Measurements from ENCODE around the gene SPAG16.
A peak's percentile ranks its signal among the peaks of the same experiment; 100 is the strongest.
"Not testable (repeated sequence)": the region's sequence is repeated elsewhere in the genome, so short reads cannot be mapped to it uniquely, and the experiment has no call there.

SPAG16 gene

GRCh38 chr2:214057986-214058385 is 773.7 kb downstream of the SPAG16 start:
- Histone ChIP-seq H2AK5ac (ENCODE audit: low read length) (no peak overlapping the region), H2BK15ac (replicated peaks; ENCODE audit: low read depth) (no peak overlapping the region), H4K8ac (ENCODE audit: low read depth, low read length) (no peak overlapping the region), H3K79me2 (ENCODE audit: control insufficient read depth, insufficient read depth, low read length) (no peaks in the 10 kb centered on the region), H4K5ac (ENCODE audit: low read length) (no peak overlapping the region), H2BK120ac (ENCODE audit: low read depth, low read length) (no peak overlapping the region), H2BK5ac (ENCODE audit: low read length) (no peak overlapping the region), H3K36me3 (ENCODE audit: control insufficient read depth, insufficient read depth, low read length) (no peaks in the 10 kb centered on the region), H3K4me1 (ENCODE audit: control insufficient read depth, low read depth, low read length) (no peaks in the 10 kb centered on the region), H3K4ac (ENCODE audit: low read depth, low read length) (no peak overlapping the region), H3K4me2 (ENCODE audit: low read length) (no peak overlapping the region), H3K27me3 (ENCODE audit: insufficient read depth, low read length, poor library complexity) (no peaks in the 10 kb centered on the region), H3K27ac (ENCODE audit: low read depth, low read length) (no peak overlapping the region), H3K9ac (ENCODE audit: low read length) (no peak overlapping the region), H3K56ac (ENCODE audit: low read length) (no peak overlapping the region), H3K23ac (ENCODE audit: low read length) (no peak overlapping the region), H3K79me1 (ENCODE audit: low read length) (no peaks in the 10 kb centered on the region), H3K18ac (ENCODE audit: low read length) (no peak overlapping the region), H3K4me3 (ENCODE audit: low read length) (no peak overlapping the region)
- WGBS (ENCODE audit: extremely low coverage, insufficient coverage, low lambda C conversion rate), result no CpG with 5 or more reads among the region's 2 CpGs
- DNase-seq, result no peak

- not testable (repeated sequence) for H2BK120ac ChIP-seq (ENCODE audit: low read depth, low read length); H3K4me2 ChIP-seq (ENCODE audit: low read length); H4K8ac ChIP-seq (ENCODE audit: low read depth, low read length); H3K4me1 ChIP-seq (ENCODE audit: control insufficient read depth, low read depth, low read length); H4K5ac ChIP-seq (ENCODE audit: low read length); H3K9ac ChIP-seq (ENCODE audit: low read length); H3K18ac ChIP-seq (ENCODE audit: low read length); H3K27me3 ChIP-seq (ENCODE audit: insufficient read depth, low read length, poor library complexity); DNase-seq; H3K4me3 ChIP-seq (ENCODE audit: low read length); H3K4ac ChIP-seq (ENCODE audit: low read depth, low read length); H3K36me3 ChIP-seq (ENCODE audit: control insufficient read depth, insufficient read depth, low read length); H2BK5ac ChIP-seq (ENCODE audit: low read length); H3K79me2 ChIP-seq (ENCODE audit: control insufficient read depth, insufficient read depth, low read length); H2AK5ac ChIP-seq (ENCODE audit: low read length); H3K79me1 ChIP-seq (ENCODE audit: low read length); H3K23ac ChIP-seq (ENCODE audit: low read length); H3K27ac ChIP-seq (ENCODE audit: low read depth, low read length); H2BK15ac ChIP-seq (replicated peaks; ENCODE audit: low read depth); H3K56ac ChIP-seq (ENCODE audit: low read length)
- WGBS (ENCODE audit: extremely low coverage, insufficient coverage, low lambda C conversion rate), result no CpG with 5 or more reads among the region's 5 CpGs
Observed at GRCh38 chr2:214062279-214062678, 778.0 kb downstream of the SPAG16 start.

DNA sequence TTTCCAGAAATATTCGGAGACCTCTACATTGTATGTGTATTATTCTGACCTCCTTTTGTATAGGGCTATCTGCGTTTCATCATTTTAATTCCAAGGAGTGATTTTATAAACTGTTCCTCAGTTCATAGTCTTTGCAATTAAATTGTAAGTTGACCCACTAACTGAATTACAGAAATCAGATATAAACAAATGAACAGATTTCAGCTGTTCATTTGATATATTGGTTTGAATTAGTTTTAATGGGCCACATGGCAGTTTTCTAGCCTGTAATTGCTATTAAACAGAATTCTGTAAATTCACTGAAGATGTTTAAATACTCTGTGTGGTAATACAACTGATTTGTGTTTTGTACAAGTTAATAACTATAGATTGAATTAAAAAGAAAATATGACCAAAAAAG is 780.2 kb downstream of the SPAG16 start:
- Histone ChIP-seq H3K79me1 (ENCODE audit: low read length) (no peaks in the 10 kb centered on the region), H2BK15ac (replicated peaks; ENCODE audit: low read depth) (no peak overlapping the region), H2AK5ac (ENCODE audit: low read length) (no peak overlapping the region), H3K9ac (ENCODE audit: low read length) (no peak overlapping the region), H3K36me3 (ENCODE audit: control insufficient read depth, insufficient read depth, low read length) (no peaks in the 10 kb centered on the region), H3K18ac (ENCODE audit: low read length) (no peak overlapping the region), H2BK120ac (ENCODE audit: low read depth, low read length) (no peak overlapping the region), H3K27me3 (ENCODE audit: insufficient read depth, low read length, poor library complexity) (no peaks in the 10 kb centered on the region), H3K4me1 (ENCODE audit: control insufficient read depth, low read depth, low read length) (no peaks in the 10 kb centered on the region), H4K5ac (ENCODE audit: low read length) (no peak overlapping the region), H3K56ac (ENCODE audit: low read length) (no peak overlapping the region), H3K4ac (ENCODE audit: low read depth, low read length) (no peak overlapping the region), H3K4me3 (ENCODE audit: low read length) (no peak overlapping the region), H3K27ac (ENCODE audit: low read depth, low read length) (no peak overlapping the region), H3K23ac (ENCODE audit: low read length) (no peak overlapping the region), H2BK5ac (ENCODE audit: low read length) (no peak overlapping the region), H3K79me2 (ENCODE audit: control insufficient read depth, insufficient read depth, low read length) (no peaks in the 10 kb centered on the region), H3K4me2 (ENCODE audit: low read length) (no peak overlapping the region), H4K8ac (ENCODE audit: low read depth, low read length) (no peak overlapping the region)
- no peak for DNase-seq
- WGBS (ENCODE audit: extremely low coverage, insufficient coverage, low lambda C conversion rate), result no CpG with 5 or more reads among the region's 2 CpGs

DNA sequence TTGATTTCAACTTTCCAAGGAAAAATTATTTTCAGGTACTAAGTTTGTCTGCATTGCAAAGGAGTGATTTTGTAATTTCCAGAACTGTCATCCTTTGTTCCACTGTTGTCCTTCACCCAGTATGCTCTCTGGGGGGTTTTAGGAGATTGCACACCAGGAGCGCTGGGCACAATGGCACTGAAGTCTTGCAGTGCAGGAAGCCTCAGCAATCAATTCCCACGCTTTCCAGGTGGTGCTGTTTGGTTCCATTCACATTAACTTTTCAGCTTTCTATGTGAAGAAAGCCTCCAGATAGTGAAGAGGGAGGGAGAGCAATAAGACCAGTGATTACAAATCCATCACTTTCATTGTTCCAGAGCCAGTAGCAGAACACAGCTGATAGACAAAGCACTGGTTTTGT is 782.6 kb downstream of the SPAG16 start:
- no peak overlapping the region for H3K4me2 ChIP-seq (ENCODE audit: low read length)
- H3K9ac ChIP-seq (ENCODE audit: low read length), result no peak overlapping the region
- H3K4me3 ChIP-seq (ENCODE audit: low read length), result no peak overlapping the region
- no peak overlapping the region for H2AK5ac ChIP-seq (ENCODE audit: low read length)
- no peak overlapping the region for H2BK120ac ChIP-seq (ENCODE audit: low read depth, low read length)
- no peaks in the 10 kb centered on the region for H3K4me1 ChIP-seq (ENCODE audit: control insufficient read depth, low read depth, low read length)
- peak; percentile 27 for DNase-seq
- no peaks in the 10 kb centered on the region for H3K27me3 ChIP-seq (ENCODE audit: insufficient read depth, low read length, poor library complexity)
- H3K18ac ChIP-seq (ENCODE audit: low read length), result no peak overlapping the region
- H2BK15ac ChIP-seq (replicated peaks; ENCODE audit: low read depth), result no peak overlapping the region
- no peak overlapping the region for H3K27ac ChIP-seq (ENCODE audit: low read depth, low read length)
- no CpG with 5 or more reads among the region's 2 CpGs for WGBS (ENCODE audit: extremely low coverage, insufficient coverage, low lambda C conversion rate)
- no peaks in the 10 kb centered on the region for H3K79me1 ChIP-seq (ENCODE audit: low read length)
- H3K56ac ChIP-seq (ENCODE audit: low read length), result no peak overlapping the region
- H3K23ac ChIP-seq (ENCODE audit: low read length), result no peak overlapping the region
- H3K79me2 ChIP-seq (ENCODE audit: control insufficient read depth, insufficient read depth, low read length), result no peaks in the 10 kb centered on the region
- no peak overlapping the region for H3K4ac ChIP-seq (ENCODE audit: low read depth, low read length)
- no peak overlapping the region for H2BK5ac ChIP-seq (ENCODE audit: low read length)
- H4K8ac ChIP-seq (ENCODE audit: low read depth, low read length), result no peak overlapping the region
- H3K36me3 ChIP-seq (ENCODE audit: control insufficient read depth, insufficient read depth, low read length), result no peaks in the 10 kb centered on the region
- no peak overlapping the region for H4K5ac ChIP-seq (ENCODE audit: low read length)

GRCh38 chr2:214069254-214069653 is 785.0 kb downstream of the SPAG16 start:
- H3K4ac ChIP-seq (ENCODE audit: low read depth, low read length), result no peak overlapping the region
- no peak overlapping the region for H3K23ac ChIP-seq (ENCODE audit: low read length)
- no peak overlapping the region for H4K5ac ChIP-seq (ENCODE audit: low read length)
- WGBS (ENCODE audit: extremely low coverage, insufficient coverage, low lambda C conversion rate), result no CpG with 5 or more reads among the region's 2 CpGs
- H2AK5ac ChIP-seq (ENCODE audit: low read length), result no peak overlapping the region
- H3K18ac ChIP-seq (ENCODE audit: low read length), result no peak overlapping the region
- H3K4me2 ChIP-seq (ENCODE audit: low read length), result no peak overlapping the region
- no peaks in the 10 kb centered on the region for H3K27me3 ChIP-seq (ENCODE audit: insufficient read depth, low read length, poor library complexity)
- no peak overlapping the region for H2BK5ac ChIP-seq (ENCODE audit: low read length)
- H3K79me1 ChIP-seq (ENCODE audit: low read length), result no peaks in the 10 kb centered on the region
- H3K56ac ChIP-seq (ENCODE audit: low read length), result no peak overlapping the region
- no peak overlapping the region for H4K8ac ChIP-seq (ENCODE audit: low read depth, low read length)
- no peak overlapping the region for H2BK120ac ChIP-seq (ENCODE audit: low read depth, low read length)
- H3K79me2 ChIP-seq (ENCODE audit: control insufficient read depth, insufficient read depth, low read length), result no peaks in the 10 kb centered on the region
- DNase-seq, result peak; percentile 88
- H3K36me3 ChIP-seq (ENCODE audit: control insufficient read depth, insufficient read depth, low read length), result no peaks in the 10 kb centered on the region
- H2BK15ac ChIP-seq (replicated peaks; ENCODE audit: low read depth), result no peak overlapping the region
- H3K27ac ChIP-seq (ENCODE audit: low read depth, low read length), result no peak overlapping the region
- no peak overlapping the region for H3K4me3 ChIP-seq (ENCODE audit: low read length)
- no peak overlapping the region for H3K9ac ChIP-seq (ENCODE audit: low read length)
- H3K4me1 ChIP-seq (ENCODE audit: control insufficient read depth, low read depth, low read length), result no peaks in the 10 kb centered on the region

- Histone ChIP-seq H4K8ac (ENCODE audit: low read depth, low read length) (no peak overlapping the region), H3K9ac (ENCODE audit: low read length) (no peak overlapping the region), H3K79me2 (ENCODE audit: control insufficient read depth, insufficient read depth, low read length) (no peaks in the 10 kb centered on the region), H3K4me3 (ENCODE audit: low read length) (no peak overlapping the region), H3K4ac (ENCODE audit: low read depth, low read length) (no peak overlapping the region), H3K27ac (ENCODE audit: low read depth, low read length) (no peak overlapping the region), H2BK5ac (ENCODE audit: low read length) (no peak overlapping the region), H3K56ac (ENCODE audit: low read length) (no peak overlapping the region), H2BK15ac (replicated peaks; ENCODE audit: low read depth) (no peak overlapping the region), H3K18ac (ENCODE audit: low read length) (no peak overlapping the region), H4K5ac (ENCODE audit: low read length) (no peak overlapping the region), H3K36me3 (ENCODE audit: control insufficient read depth, insufficient read depth, low read length) (no peaks in the 10 kb centered on the region), H2BK120ac (ENCODE audit: low read depth, low read length) (no peak overlapping the region), H3K4me1 (ENCODE audit: control insufficient read depth, low read depth, low read length) (no peaks in the 10 kb centered on the region), H3K4me2 (ENCODE audit: low read length) (no peak overlapping the region), H2AK5ac (ENCODE audit: low read length) (no peak overlapping the region), H3K79me1 (ENCODE audit: low read length) (no peaks in the 10 kb centered on the region), H3K27me3 (ENCODE audit: insufficient read depth, low read length, poor library complexity) (no peaks in the 10 kb centered on the region), H3K23ac (ENCODE audit: low read length) (no peak overlapping the region)
- DNase-seq, result no peak
- WGBS (ENCODE audit: extremely low coverage, insufficient coverage, low lambda C conversion rate), result no CpG with 5 or more reads among the region's 6 CpGs
Observed at GRCh38 chr2:214075456-214075855, 791.2 kb downstream of the SPAG16 start.
